PFSK-1 (cell line): ENCODE results near the gene CGREF1.

ENCODE experiments used
- FOXP2 ChIP-seq: optimal IDR thresholded peaks from 2 replicates; pipeline ENCODE3; 2011; ENCODE audit warnings: borderline replicate concordance, control low read depth, inconsistent platforms; ENCODE audit not compliant: insufficient read depth; ENCODE audit errors: extremely low read length, extremely low read depth
- POLR2AphosphoS5 ChIP-seq: IDR thresholded peaks from 2 replicates; pipeline ENCODE4 v1.6.1; 2012; ENCODE audit warnings: low read depth, mild to moderate bottlenecking, control low read depth, low read length, moderate library complexity
- REST ChIP-seq, 2 experiments: IDR thresholded peaks; 2 replicates each; pipeline versions ENCODE4 v1.6.1 to v1.8.0; 2011 to 2012; ENCODE audit warnings: low read depth in 2 of 2, low read length in 2 of 2, control low read depth in 1 of 2, inconsistent platforms in 1 of 2, mild to moderate bottlenecking in 1 of 2, moderate library complexity in 1 of 2; ENCODE audit not compliant: insufficient read depth in 1 of 2
- SIN3A ChIP-seq: IDR thresholded peaks from 2 replicates; pipeline ENCODE4 v1.6.1; 2012; ENCODE audit warnings: mild to moderate bottlenecking, low read length, moderate library complexity, borderline replicate concordance; ENCODE audit not compliant: insufficient read depth
- TAF1 ChIP-seq: IDR thresholded peaks from 2 replicates; pipeline ENCODE4 v1.6.1; 2012; ENCODE audit warnings: low read length, control low read depth, borderline replicate concordance; ENCODE audit not compliant: insufficient read depth

CGREF1 gene

DNA sequence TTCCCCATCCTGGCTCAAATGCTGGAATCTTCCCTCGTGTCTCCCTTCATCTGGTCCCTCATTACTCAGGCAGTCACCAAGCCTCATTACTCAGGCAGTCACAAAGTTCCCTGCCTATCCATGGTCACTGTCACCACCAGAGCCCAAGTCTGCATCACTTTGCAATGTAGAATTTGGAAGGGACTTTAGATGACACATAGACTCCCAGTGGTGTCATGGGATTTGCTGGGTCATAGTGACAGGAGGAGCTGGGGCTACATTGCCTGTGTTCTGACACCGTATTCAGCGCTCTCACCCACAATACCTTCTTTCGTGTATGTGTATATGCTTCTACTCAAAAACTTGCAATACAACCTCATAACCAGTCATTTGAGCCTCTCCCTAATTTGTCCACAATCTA lies 42.6 kb downstream of the CGREF1 start:
- TF ChIP-seq TAF1, result no peak
- TF ChIP-seq SIN3A, result no peak
- TF ChIP-seq FOXP2, result no peak
- no peak for TF ChIP-seq POLR2AphosphoS5

GRCh38 chr2:27074738-27075565 lies 44.0 kb downstream of the CGREF1 start:
- TF ChIP-seq REST (IDR thresholded peaks at IDR 0.05; ENCODE audit: insufficient read depth in 1 of 2, low read depth in 2 of 2, low read length in 2 of 2), result no peak

- no peak for TF ChIP-seq REST (IDR thresholded peaks at IDR 0.05; ENCODE audit: insufficient read depth in 1 of 2, low read depth in 2 of 2, low read length in 2 of 2)
- no peak for TF ChIP-seq TAF1
- no peak for TF ChIP-seq POLR2AphosphoS5
- no peak for TF ChIP-seq SIN3A
- no peak for TF ChIP-seq FOXP2
These were observed 45.1 kb downstream of the CGREF1 start for GRCh38 chr2:27073782-27074181.

DNA sequence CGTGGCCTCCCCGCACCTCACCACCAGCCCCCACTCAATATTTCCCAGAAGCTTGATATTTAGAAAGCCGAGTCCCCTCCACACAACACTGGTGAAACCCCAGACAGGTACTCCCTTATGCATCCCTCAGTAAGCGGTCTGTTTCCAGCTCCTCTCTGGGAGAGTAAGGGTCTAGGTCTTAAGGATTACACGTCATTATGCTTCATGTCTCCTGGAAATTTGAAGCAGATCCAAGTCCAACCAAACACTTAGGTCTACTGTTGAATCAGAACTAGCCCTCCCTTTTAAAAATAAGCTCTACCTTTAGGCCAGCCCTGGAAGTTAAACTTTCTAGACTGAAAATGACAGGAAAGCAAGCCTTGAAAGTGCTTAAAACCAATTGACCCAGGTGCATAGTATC lies 46.0 kb downstream of the CGREF1 start:
- TF ChIP-seq POLR2AphosphoS5 (no peak), SIN3A (no peak), FOXP2 (no peak), TAF1 (no peak), REST (IDR thresholded peaks at IDR 0.05; ENCODE audit: insufficient read depth in 1 of 2, low read depth in 2 of 2, low read length in 2 of 2) (no peak)

GRCh38 chr2:27071990-27072830 lies 46.7 kb downstream of the CGREF1 start:
- no peak for TF ChIP-seq REST (IDR thresholded peaks at IDR 0.05; ENCODE audit: insufficient read depth in 1 of 2, low read depth in 2 of 2, low read length in 2 of 2)
- no peak for TF ChIP-seq FOXP2
- no peak for TF ChIP-seq POLR2AphosphoS5
- TF ChIP-seq TAF1, result no peak
- TF ChIP-seq SIN3A, result no peak
